Measurements from ENCODE around the gene PHF23. TPM values are rescaled to one million over a fixed set of nuclear protein-coding genes. Genes with fewer than 3 reads are reported as not detected.

Gene PHF23
- total RNA-seq, 6 experiments from 2014 or later: 57.0 to 75.0 (median 68.2) TPM

DNA sequence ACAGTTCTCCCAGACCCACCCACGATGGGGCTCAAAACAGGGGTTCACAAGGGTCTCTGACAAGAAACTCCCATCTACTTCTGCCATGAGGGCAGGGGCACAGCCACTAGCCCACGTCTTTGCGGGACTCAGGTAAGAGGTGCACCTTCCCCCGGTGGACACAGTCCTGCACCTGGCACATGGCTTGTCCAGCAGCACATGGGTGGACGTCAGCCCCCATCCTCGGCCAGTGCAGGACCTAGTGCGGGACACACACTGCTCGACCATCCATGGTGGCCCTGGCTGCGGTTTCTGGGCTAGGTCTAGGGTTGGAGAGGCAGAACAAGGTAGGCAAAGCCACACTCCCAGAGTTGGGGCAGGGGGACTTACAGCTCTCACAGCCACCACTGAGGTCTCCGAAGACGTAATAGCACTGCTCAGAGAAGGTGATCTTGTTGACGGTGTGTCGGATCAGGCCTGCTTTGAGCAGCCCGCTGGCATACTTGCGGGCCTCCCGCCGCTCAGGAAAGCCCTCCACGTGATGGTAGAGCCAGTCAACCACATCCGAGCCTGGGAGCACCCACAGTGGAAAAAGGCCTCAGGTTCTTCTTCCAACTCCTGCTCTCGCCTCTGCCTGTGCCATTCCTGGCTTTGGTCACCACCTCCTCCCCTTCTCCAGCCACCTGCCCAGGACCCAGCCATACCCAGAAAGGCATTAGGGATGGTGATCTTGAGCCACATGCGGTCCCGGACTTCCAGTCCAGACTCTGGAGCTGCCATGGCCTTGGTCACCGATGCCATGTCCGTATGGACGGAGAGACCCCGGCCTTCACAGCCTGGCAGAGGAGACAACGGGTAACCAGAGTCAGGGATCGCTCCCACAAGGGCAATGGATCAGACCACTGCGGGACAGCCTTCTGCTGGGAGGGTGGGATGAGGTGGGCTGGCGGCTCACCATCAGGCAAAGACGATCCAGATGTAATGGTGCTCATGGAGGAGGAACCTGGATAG, 12.2 kb downstream of the PHF23 start:
- Mint-ChIP-seq H3K9me3 (no peaks in the 10 kb centered on the region), H3K36me3 (ENCODE audit: low read depth) (peaks cover 38% of the 10 kb centered on the region), H3K4me3 (no peak overlapping the region), H3K4me1 (ENCODE audit: low read depth) (peaks cover 30% of the 10 kb centered on the region), H3K27me3 (ENCODE audit: insufficient read depth) (peaks cover 3% of the 10 kb centered on the region), H3K27ac (no peak overlapping the region)
- TF ChIP-seq, protein P1, sequence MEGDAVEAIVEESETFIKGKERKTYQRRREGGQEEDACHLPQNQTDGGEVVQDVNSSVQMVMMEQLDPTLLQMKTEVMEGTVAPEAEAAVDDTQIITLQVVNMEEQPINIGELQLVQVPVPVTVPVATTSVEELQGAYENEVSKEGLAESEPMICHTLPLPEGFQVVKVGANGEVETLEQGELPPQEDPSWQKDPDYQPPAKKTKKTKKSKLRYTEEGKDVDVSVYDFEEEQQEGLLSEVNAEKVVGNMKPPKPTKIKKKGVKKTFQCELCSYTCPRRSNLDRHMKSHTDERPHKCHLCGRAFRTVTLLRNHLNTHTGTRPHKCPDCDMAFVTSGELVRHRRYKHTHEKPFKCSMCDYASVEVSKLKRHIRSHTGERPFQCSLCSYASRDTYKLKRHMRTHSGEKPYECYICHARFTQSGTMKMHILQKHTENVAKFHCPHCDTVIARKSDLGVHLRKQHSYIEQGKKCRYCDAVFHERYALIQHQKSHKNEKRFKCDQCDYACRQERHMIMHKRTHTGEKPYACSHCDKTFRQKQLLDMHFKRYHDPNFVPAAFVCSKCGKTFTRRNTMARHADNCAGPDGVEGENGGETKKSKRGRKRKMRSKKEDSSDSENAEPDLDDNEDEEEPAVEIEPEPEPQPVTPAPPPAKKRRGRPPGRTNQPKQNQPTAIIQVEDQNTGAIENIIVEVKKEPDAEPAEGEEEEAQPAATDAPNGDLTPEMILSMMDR (IDR thresholded peaks at IDR 0.05): no peak
- DNase-seq: no peak

DNA sequence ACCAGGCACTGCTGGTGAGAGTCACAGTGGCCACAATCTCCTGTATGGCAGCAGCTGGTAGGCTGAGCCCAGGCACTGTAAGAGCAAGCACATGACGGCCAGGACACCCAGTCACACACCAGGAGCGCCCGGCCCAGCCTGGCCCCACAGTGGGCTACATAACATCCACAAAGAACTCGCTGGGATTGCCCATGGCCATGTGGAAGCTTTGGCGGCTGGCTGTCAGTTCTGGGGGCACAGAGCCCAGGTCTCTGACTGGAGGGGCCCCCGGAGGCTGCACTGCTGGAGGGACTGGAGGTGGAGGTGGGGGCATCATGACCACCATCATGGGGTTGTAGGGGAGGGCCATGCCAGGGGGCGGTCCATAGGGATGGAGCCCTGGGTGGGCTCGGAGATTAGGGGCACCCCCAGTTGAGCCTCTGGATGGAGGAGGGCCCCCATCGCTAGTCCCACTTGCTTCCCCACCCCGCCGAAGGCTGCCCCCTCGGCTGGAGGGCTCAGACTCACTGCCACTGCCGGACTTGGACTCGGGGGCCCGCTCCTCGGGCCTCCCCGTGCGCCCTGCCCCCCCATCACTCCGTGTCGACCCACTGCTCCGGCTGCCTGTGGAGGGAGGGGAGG, 13.4 kb downstream of the PHF23 start:
- no peak overlapping the region for H3K4me3 Mint-ChIP-seq
- peaks cover 9% of the 10 kb centered on the region for H3K27me3 Mint-ChIP-seq (ENCODE audit: insufficient read depth)
- no peak for DNase-seq
- H3K4me1 Mint-ChIP-seq (ENCODE audit: low read depth): peaks cover 35% of the 10 kb centered on the region
- H3K36me3 Mint-ChIP-seq (ENCODE audit: low read depth): peaks cover 43% of the 10 kb centered on the region
- H3K9me3 Mint-ChIP-seq: no peaks in the 10 kb centered on the region
- TF ChIP-seq, protein P1 (IDR thresholded peaks at IDR 0.05): no peak
- H3K27ac Mint-ChIP-seq: no peak overlapping the region

GRCh38 chr17:7224661-7225111, 14.6 kb downstream of the PHF23 start:
- DNase-seq: no peak
- H3K4me1 Mint-ChIP-seq (ENCODE audit: low read depth): peaks cover 37% of the 10 kb centered on the region
- H3K27me3 Mint-ChIP-seq (ENCODE audit: insufficient read depth): peaks cover 18% of the 10 kb centered on the region
- H3K4me3 Mint-ChIP-seq: no peak overlapping the region
- peaks cover 46% of the 10 kb centered on the region for H3K36me3 Mint-ChIP-seq (ENCODE audit: low read depth)
- H3K9me3 Mint-ChIP-seq: no peaks in the 10 kb centered on the region
- TF ChIP-seq, protein P1 (IDR thresholded peaks at IDR 0.05): no peak
- no peak overlapping the region for H3K27ac Mint-ChIP-seq

DNA sequence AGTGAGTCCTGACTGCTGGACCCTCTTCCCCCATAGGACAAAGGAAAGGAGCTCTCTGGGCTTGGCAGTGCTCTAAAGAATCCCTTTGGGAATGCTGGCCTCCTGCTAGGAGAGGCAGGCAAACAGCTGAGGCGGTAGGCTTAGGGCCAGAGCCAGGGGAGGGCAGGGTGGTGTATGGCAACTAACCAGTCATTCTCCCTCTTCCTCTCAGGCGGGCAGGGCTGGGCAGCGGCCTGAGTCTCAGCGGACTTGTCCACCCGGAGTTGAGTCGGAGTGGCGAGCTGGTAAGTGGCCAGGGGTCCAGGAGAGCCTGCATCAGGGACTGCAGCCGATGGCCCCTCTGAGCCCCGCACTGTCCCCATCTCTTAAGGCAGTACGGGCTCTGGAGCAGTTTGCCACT, 15.1 kb downstream of the PHF23 start:
- TF ChIP-seq, protein P1 (IDR thresholded peaks at IDR 0.05): no peak
- Mint-ChIP-seq H3K4me1 (ENCODE audit: low read depth) (peaks cover 43% of the 10 kb centered on the region), H3K27ac (peak overlapping the region; percentile 51), H3K27me3 (ENCODE audit: insufficient read depth) (peaks cover 19% of the 10 kb centered on the region), H3K36me3 (ENCODE audit: low read depth) (peaks cover 40% of the 10 kb centered on the region), H3K9me3 (no peaks in the 10 kb centered on the region), H3K4me3 (no peak overlapping the region)
- no peak for DNase-seq

- peaks cover 24% of the 10 kb centered on the region for H3K27me3 Mint-ChIP-seq (ENCODE audit: insufficient read depth)
Observed at GRCh38 chr17:7223375-7223774, 15.9 kb downstream of the PHF23 start.

More at GRCh38 chr17:7223375-7223774, 15.9 kb downstream of the PHF23 start:
- Mint-ChIP-seq H3K36me3 (ENCODE audit: low read depth) (peaks cover 33% of the 10 kb centered on the region), H3K27ac (peak overlapping the region; percentile 57; the same call in 1 of the 2 replicates), H3K4me1 (ENCODE audit: low read depth) (peaks cover 51% of the 10 kb centered on the region), H3K4me3 (no peak overlapping the region), H3K9me3 (no peaks in the 10 kb centered on the region)
- TF ChIP-seq, protein P1 (IDR thresholded peaks at IDR 0.05): no peak
- no peak for DNase-seq
